ENCODE results near the gene ETV5.

DNA sequence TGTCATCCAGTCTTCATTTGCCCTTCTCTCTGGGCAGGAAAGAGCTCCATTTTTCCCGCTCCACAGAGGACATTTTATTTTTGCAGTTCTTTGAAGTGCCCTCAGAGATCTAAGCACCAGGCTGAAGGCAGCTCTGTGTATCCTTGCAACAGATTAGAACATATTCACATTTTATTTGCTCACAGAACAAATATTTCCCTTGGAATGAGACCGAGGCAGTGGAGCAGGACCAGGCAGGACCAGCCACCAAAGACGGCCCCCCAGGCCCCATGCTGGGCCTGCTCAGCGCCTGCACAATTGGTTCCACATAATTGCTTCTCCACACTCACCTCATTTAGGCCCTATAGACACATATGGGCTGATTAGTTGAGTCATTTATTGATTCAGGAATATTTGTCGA lies 15.7 kb upstream of the ETV5 start:
- TF ChIP-seq, protein P1, sequence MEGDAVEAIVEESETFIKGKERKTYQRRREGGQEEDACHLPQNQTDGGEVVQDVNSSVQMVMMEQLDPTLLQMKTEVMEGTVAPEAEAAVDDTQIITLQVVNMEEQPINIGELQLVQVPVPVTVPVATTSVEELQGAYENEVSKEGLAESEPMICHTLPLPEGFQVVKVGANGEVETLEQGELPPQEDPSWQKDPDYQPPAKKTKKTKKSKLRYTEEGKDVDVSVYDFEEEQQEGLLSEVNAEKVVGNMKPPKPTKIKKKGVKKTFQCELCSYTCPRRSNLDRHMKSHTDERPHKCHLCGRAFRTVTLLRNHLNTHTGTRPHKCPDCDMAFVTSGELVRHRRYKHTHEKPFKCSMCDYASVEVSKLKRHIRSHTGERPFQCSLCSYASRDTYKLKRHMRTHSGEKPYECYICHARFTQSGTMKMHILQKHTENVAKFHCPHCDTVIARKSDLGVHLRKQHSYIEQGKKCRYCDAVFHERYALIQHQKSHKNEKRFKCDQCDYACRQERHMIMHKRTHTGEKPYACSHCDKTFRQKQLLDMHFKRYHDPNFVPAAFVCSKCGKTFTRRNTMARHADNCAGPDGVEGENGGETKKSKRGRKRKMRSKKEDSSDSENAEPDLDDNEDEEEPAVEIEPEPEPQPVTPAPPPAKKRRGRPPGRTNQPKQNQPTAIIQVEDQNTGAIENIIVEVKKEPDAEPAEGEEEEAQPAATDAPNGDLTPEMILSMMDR (IDR thresholded peaks at IDR 0.05): no peak
- TF ChIP-seq POLR2A (IDR thresholded peaks at IDR 0.05): no peak

All from uterus (tissue), 2 donors.